SK-N-SH (cell line): Measurements from ENCODE around the gene CREB3L1. TPM values are rescaled to one million over a fixed set of nuclear protein-coding genes. Genes with fewer than 3 reads are reported as not detected.
A peak's percentile ranks its signal among the peaks of the same experiment; 100 is the strongest.

Experiments
- CTCF ChIA-PET: fragments of 300-600, 350-600 bp; formaldehyde crosslinking; extraction: SDS; loops from one replicate; lab custom pipeline; 2021; lab: Yijun Ruan, JAX
- POLR2A ChIA-PET: fragments of 350-600 bp; sonication (Branson Sonifier 250); formaldehyde crosslinking; extraction: SDS; loops from one replicate; lab custom pipeline; 2020; ENCODE audit warnings: antibody characterized with exemption, inconsistent platforms; lab: Yijun Ruan, JAX
- DNase-seq: peaks from one replicate; pipeline ENCODE4 v3.0.0; 2012
- H2AFZ ChIP-seq: fragments of 200-600 bp; sonication (generic); 2 replicates; pipeline ENCODE4 v1.8.1; 2016; ENCODE audit warnings: antibody characterized with exemption, mild to moderate bottlenecking, low read depth
- H3F3A ChIP-seq: fragments of 200-600 bp; sonication (generic); replicated peaks from 2 replicates; pipeline ENCODE3; 2016; ENCODE audit warnings: antibody characterized with exemption, mild to moderate bottlenecking; ENCODE audit not compliant: insufficient read depth
- H3K27ac ChIP-seq, 2 experiments: fragments of 200-500 bp in 1 of 2; fragments of 200-600 bp in 1 of 2; sonication (Bioruptor generic) in 1 of 2; sonication (generic), shearing (Covaris generic) in 1 of 2; 2 replicates each; pipeline versions ENCODE4 v1.5.1 to v1.6.1; 2014 to 2016; ENCODE audit warnings: low read depth in 2 of 2, inconsistent platforms in 1 of 2, low read length in 1 of 2, mild to moderate bottlenecking in 1 of 2, mixed read lengths in 1 of 2
- H3K27me3 ChIP-seq: fragments of 200-600 bp; sonication (generic), shearing (Covaris generic); 2 replicates; pipeline ENCODE4 v1.6.1; 2016; ENCODE audit warnings: mixed run types; ENCODE audit not compliant: insufficient read depth
- H3K36me3 ChIP-seq, 2 experiments: fragments of 200-500 bp in 1 of 2; fragments of 200-600 bp in 1 of 2; sonication (Bioruptor generic) in 1 of 2; sonication (generic) in 1 of 2; replicated peaks in 1 of 2; 2 replicates each; pipeline versions ENCODE3 to v1.5.1; 2014 to 2016; ENCODE audit warnings: low read length in 1 of 2, mild to moderate bottlenecking in 1 of 2; ENCODE audit not compliant: insufficient read depth in 2 of 2, control insufficient read depth in 1 of 2
- H3K4me1 ChIP-seq, 2 experiments: fragments of 200-500 bp in 1 of 2; fragments of 200-600 bp in 1 of 2; sonication (Bioruptor generic) in 1 of 2; sonication (generic), shearing (Covaris generic) in 1 of 2; 2 replicates each; pipeline versions ENCODE4 v1.5.1 to v1.6.1; 2014 to 2016; ENCODE audit warnings: low read depth in 1 of 2, low read length in 1 of 2, mixed run types in 1 of 2; ENCODE audit not compliant: insufficient read depth in 2 of 2, control insufficient read depth in 1 of 2
- H3K4me2 ChIP-seq: fragments of 200-600 bp; sonication (generic), shearing (Covaris generic); 2 replicates; pipeline ENCODE4 v1.6.1; 2017; ENCODE audit warnings: mixed run types
- H3K4me3 ChIP-seq, 2 experiments: fragments of 200-500 bp in 1 of 2; fragments of 200-600 bp in 1 of 2; sonication (Bioruptor generic) in 1 of 2; sonication (generic), shearing (Covaris generic) in 1 of 2; 2 replicates each; pipeline versions ENCODE4 v1.5.1 to v1.8.1; 2014 to 2016; ENCODE audit warnings: low read depth in 2 of 2, inconsistent platforms in 1 of 2, low read length in 1 of 2, mild to moderate bottlenecking in 1 of 2, mixed read lengths in 1 of 2, moderate library complexity in 1 of 2
- H3K79me2 ChIP-seq: fragments of 200-600 bp; sonication (generic); 2 replicates; pipeline ENCODE4 v1.8.1; 2017; ENCODE audit warnings: mild to moderate bottlenecking; ENCODE audit not compliant: insufficient read depth
- H3K9ac ChIP-seq: fragments of 200-600 bp; sonication (generic); 2 replicates; pipeline ENCODE4 v1.6.1; 2017; ENCODE audit warnings: mixed run types
- H3K9me2 ChIP-seq: fragments of 200-600 bp; sonication (generic); 2 replicates; pipeline ENCODE4 v1.6.1; 2017; ENCODE audit warnings: mixed run types
- H3K9me3 ChIP-seq: fragments of 200-600 bp; sonication (generic); 2 replicates; pipeline ENCODE4 v1.6.1; 2017; ENCODE audit warnings: mixed run types, mild to moderate bottlenecking, moderate library complexity
- H4K20me1 ChIP-seq: fragments of 200-600 bp; sonication (generic); 2 replicates; pipeline ENCODE4 v1.6.1; 2017; ENCODE audit warnings: mild to moderate bottlenecking, mixed run types; ENCODE audit not compliant: insufficient read depth
- CHD2 ChIP-seq: fragments of 150-350 bp; IDR thresholded peaks from 2 replicates; pipeline ENCODE4 v1.6.1; 2018; ENCODE audit warnings: low read length; ENCODE audit not compliant: partially characterized antibody
- ELF1 ChIP-seq: IDR thresholded peaks from 2 replicates; pipeline ENCODE4 v1.4.0; 2012
- FOXM1 ChIP-seq: IDR thresholded peaks from 2 replicates; pipeline ENCODE4 v1.4.0; 2012; ENCODE audit warnings: low read depth, mild to moderate bottlenecking
- GATA2 ChIP-seq: sonication (generic); formaldehyde crosslinking; IDR thresholded peaks from 2 replicates; pipeline ENCODE4 v1.5.0; 2020; ENCODE audit warnings: mild to moderate bottlenecking, missing genetic modification reagents
- JUND ChIP-seq: IDR thresholded peaks from 2 replicates; pipeline ENCODE4 v1.4.0; 2012
- MXI1 ChIP-seq: IDR thresholded peaks from 2 replicates; pipeline ENCODE4 v1.6.1; 2012; ENCODE audit warnings: mild to moderate bottlenecking, low read depth, low read length, improper control_type of control experiment
- NFIC ChIP-seq: IDR thresholded peaks from 2 replicates; pipeline ENCODE4 v1.4.0; 2012; ENCODE audit warnings: borderline replicate concordance
- NRF1 ChIP-seq: IDR thresholded peaks from 2 replicates; pipeline ENCODE4 v1.6.1; 2012; ENCODE audit warnings: low read depth, mild to moderate bottlenecking, low read length
- PBX3 ChIP-seq: IDR thresholded peaks from 2 replicates; pipeline ENCODE4; 2012
- RAD21 ChIP-seq: IDR thresholded peaks from 2 replicates; pipeline ENCODE4 v1.6.1; 2012; ENCODE audit warnings: mild to moderate bottlenecking, low read length
- RCOR1 ChIP-seq: fragments of 150-350 bp; IDR thresholded peaks from 2 replicates; pipeline ENCODE4 v1.6.1; 2017; ENCODE audit warnings: antibody characterized with exemption, low read length
- SIN3A ChIP-seq: IDR thresholded peaks from 2 replicates; pipeline ENCODE4 v1.6.1; 2012; ENCODE audit warnings: low read depth, mild to moderate bottlenecking, low read length, moderate library complexity, borderline replicate concordance
- SMC3 ChIP-seq: IDR thresholded peaks from 2 replicates; pipeline ENCODE4 v1.6.1; 2012; ENCODE audit warnings: low read depth, low read length, improper control_type of control experiment
- WGBS: methylation state at CpG from one replicate; pipeline ENCODE4 v1.1.6; 2017; ENCODE audit warnings: low lambda C conversion rate; 5-methylcytosine and 5-hydroxymethylcytosine counted together
- polyA plus RNA-seq, 3 experiments: library from polyadenylated mRNA; depleted of rRNA; stranded (reverse); fragments of >200 nt; gene quantifications; 2 replicates each; pipeline ENCODE4 v1.2.3, GENCODE V29; 2012
- TF ChIP-seq, protein P1 (sequence below): IDR thresholded peaks from 2 replicates; pipeline ENCODE4 v1.4.0; 2012; ENCODE audit warnings: low read depth
- TF ChIP-seq, protein P2 (sequence below): IDR thresholded peaks from 2 replicates; pipeline ENCODE4 v1.4.0; 2012; ENCODE audit warnings: low read depth, borderline replicate concordance
- TF ChIP-seq, protein P3 (sequence below): IDR thresholded peaks from 2 replicates; pipeline ENCODE4 v1.4.0; 2012; ENCODE audit warnings: low read depth, borderline replicate concordance

Gene CREB3L1
- polyA plus RNA-seq, 1 of the 3 experiments (the other 2 are of a cell fraction): 14.0 TPM

GRCh38 chr11:46332568-46333393, 55.3 kb downstream of the CREB3L1 start:
- Histone ChIP-seq H4K20me1 (no peaks in the 10 kb centered on the region), H3K4me1 (peaks cover 7 to 15% of the 10 kb centered on the region in 2 experiments; a peak in 2 of 4 replicates), H3K27ac (no peak overlapping the region), H3K9me3 (no peaks in the 10 kb centered on the region), H3K4me2 (peak overlapping the region; percentile 52; the same call in 1 of the 2 replicates), H3K36me3 (no peaks in the 10 kb centered on the region), H3K27me3 (peaks cover 10% of the 10 kb centered on the region), H3F3A (peaks cover 4% of the 10 kb centered on the region), H3K9me2 (no peaks in the 10 kb centered on the region), H3K79me2 (no peaks in the 10 kb centered on the region), H3K9ac (no peak overlapping the region), H2AFZ (no peak overlapping the region), H3K4me3 (peak overlapping the region; percentile 3 to 41; a peak in 2 of 4 replicates)
- TF ChIP-seq GATA2 (CRISPR knock-in tag) (no peak), PBX3 (peak; percentile 46; the same call in 1 of the 2 replicates), NFIC (no peak), SMC3 (no peak), RCOR1 (0 out of 2 replicates have a peak, but pooled peaks have one; percentile 6), FOXM1 (no peak)
- TF ChIP-seq, protein P1, sequence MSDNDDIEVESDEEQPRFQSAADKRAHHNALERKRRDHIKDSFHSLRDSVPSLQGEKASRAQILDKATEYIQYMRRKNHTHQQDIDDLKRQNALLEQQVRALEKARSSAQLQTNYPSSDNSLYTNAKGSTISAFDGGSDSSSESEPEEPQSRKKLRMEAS: no peak
- peak; percentile 80 for DNase-seq
- ChIA-PET POLR2A (interaction anchor here (1.1 kb wide), 1 partner anchor 90 kb away, joined by 3 read pairs; no protein-coding TSS in a partner anchor), CTCF (interaction anchor here (0.8 to 2.8 kb wide), 6 partner anchors 14 to 93 kb away, joined by 3 to 12 read pairs (median 6); partner anchors contain the start of gene DGKZ)
- 11% methylated on average over 26 of the region's 99 CpGs for WGBS

DNA sequence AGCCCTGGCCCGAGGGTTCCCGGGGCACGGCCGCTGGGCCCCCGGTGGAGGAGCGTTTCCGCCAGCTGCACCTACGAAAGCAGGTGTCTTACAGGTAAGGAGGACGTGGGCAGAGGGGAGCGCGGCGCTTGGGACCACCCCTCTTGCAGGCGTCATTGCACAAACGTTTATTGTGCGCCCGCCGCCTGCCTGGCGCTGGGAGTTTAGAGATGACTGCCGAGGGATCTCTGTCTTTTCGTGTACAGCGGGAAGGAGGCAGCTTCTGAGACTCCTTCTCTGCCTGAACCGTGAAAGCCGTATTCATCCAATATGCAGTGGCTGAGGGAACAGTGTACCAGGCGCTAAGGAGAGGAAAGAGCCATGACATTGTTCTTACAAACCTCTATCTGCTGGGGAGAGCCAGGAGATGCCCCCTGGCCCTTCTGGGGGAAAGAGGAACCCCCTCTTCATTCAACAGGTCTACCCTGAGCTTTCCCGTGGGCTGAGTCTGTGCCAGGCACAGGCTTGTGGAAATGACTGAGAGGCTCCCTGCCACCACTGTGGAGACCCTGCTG, 56.0 kb downstream of the CREB3L1 start:
- Histone ChIP-seq H3K4me3 (peak overlapping the region in 1 of 2 experiments; percentile 41; a peak in 1 of 4 replicates), H3K9ac (no peak overlapping the region), H3K9me2 (no peaks in the 10 kb centered on the region)

More for the DNA sequence above, 56.0 kb downstream of the CREB3L1 start:
- H3K4me2 ChIP-seq: no peak overlapping the region
- H3F3A ChIP-seq: peaks cover under 1% of the 10 kb centered on the region
- H3K27me3 ChIP-seq: peaks cover 10% of the 10 kb centered on the region
- no peak overlapping the region for H2AFZ ChIP-seq
- TF ChIP-seq PBX3 (no peak), NRF1 (no peak), ELF1 (no peak), FOXM1 (no peak), SIN3A (no peak), RCOR1 (no peak), CHD2 (no peak), MXI1 (no peak), JUND (no peak), RAD21 (no peak)
- TF ChIP-seq, protein P2, sequence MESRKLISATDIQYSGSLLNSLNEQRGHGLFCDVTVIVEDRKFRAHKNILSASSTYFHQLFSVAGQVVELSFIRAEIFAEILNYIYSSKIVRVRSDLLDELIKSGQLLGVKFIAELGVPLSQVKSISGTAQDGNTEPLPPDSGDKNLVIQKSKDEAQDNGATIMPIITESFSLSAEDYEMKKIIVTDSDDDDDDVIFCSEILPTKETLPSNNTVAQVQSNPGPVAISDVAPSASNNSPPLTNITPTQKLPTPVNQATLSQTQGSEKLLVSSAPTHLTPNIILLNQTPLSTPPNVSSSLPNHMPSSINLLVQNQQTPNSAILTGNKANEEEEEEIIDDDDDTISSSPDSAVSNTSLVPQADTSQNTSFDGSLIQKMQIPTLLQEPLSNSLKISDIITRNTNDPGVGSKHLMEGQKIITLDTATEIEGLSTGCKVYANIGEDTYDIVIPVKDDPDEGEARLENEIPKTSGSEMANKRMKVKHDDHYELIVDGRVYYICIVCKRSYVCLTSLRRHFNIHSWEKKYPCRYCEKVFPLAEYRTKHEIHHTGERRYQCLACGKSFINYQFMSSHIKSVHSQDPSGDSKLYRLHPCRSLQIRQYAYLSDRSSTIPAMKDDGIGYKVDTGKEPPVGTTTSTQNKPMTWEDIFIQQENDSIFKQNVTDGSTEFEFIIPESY: no peak
- TF ChIP-seq, protein P3, sequence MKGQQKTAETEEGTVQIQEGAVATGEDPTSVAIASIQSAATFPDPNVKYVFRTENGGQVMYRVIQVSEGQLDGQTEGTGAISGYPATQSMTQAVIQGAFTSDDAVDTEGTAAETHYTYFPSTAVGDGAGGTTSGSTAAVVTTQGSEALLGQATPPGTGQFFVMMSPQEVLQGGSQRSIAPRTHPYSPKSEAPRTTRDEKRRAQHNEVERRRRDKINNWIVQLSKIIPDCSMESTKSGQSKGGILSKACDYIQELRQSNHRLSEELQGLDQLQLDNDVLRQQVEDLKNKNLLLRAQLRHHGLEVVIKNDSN: no peak
- no peaks in the 10 kb centered on the region for H4K20me1 ChIP-seq
- no peak overlapping the region for H3K27ac ChIP-seq
- ChIA-PET CTCF (interaction anchor here (1.2 to 2.8 kb wide), 6 partner anchors 13 to 93 kb away, joined by 3 to 12 read pairs (median 6); partner anchors contain the start of gene DGKZ), POLR2A (interaction anchor here (1.1 kb wide), 1 partner anchor 90 kb away, joined by 3 read pairs; no protein-coding TSS in a partner anchor)
- no peak for DNase-seq
- WGBS: 78% methylated on average over 16 of the region's 25 CpGs
- H3K79me2 ChIP-seq: no peaks in the 10 kb centered on the region
- no peaks in the 10 kb centered on the region for H3K36me3 ChIP-seq
- peaks cover 7 to 16% of the 10 kb centered on the region in 2 experiments; a peak in 2 of 4 replicates for H3K4me1 ChIP-seq
- no peaks in the 10 kb centered on the region for H3K9me3 ChIP-seq
